ENCODE results near the gene IL3. TPM values are rescaled to one million over a fixed set of nuclear protein-coding genes. Genes with fewer than 3 reads are reported as not detected.
A peak's percentile ranks its signal among the peaks of the same experiment; 100 is the strongest.

IL3 gene
- total RNA-seq, 2 experiments from 2014 or later: 0.47 to 1.5 TPM

- peak overlapping the region; percentile 78 for H3K27ac Mint-ChIP-seq
- CTCF ChIA-PET: interaction anchor here (1.1 to 1.9 kb wide), 4 partner anchors 15 to 96 kb away, joined by 3 to 7 read pairs (median 4); no protein-coding TSS in a partner anchor
- no peaks in the 10 kb centered on the region for H3K27me3 Mint-ChIP-seq
- no peaks in the 10 kb centered on the region for H3K9me3 Mint-ChIP-seq (ENCODE audit: low read depth)
- no peaks in the 10 kb centered on the region for H3K36me3 Mint-ChIP-seq
- H3K4me1 Mint-ChIP-seq: peaks cover 57% of the 10 kb centered on the region
- DNase-seq (no peak), ATAC-seq (peak; percentile 66)
- no peak overlapping the region for H3K4me3 Mint-ChIP-seq
Measured at GRCh38 chr5:132083071-132083678, 22.7 kb downstream of the IL3 start.

GRCh38 chr5:132085686-132086085 is 25.2 kb downstream of the IL3 start:
- Mint-ChIP-seq H3K36me3 (peaks cover 2% of the 10 kb centered on the region), H3K4me1 (peaks cover 53% of the 10 kb centered on the region)

DNA sequence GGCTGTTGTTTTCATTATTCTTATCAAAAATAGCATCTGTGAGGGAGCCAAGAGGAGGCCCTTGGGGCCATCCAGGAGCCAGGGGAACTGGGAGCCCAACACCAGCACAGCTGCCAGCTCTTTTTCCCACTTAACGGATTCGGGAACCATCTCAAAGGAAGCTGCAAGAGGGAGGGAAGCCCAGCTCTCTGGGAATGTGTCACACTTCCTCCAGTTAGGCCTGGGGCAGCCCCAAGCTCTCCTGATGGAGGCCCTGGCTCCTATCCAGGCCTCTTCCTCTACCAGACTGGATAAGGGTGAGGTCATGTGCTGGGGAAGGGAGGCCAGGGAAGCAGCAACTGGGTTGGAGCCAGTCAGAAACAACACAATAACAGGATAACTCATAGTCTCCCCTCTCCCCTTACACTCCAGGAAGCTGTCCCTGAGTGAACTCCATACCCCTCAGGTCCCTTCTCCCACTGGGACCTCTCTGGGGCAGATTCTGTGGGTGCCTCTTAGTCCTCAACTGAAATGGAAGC is 25.9 kb downstream of the IL3 start:
- Mint-ChIP-seq H3K27me3 (no peaks in the 10 kb centered on the region), H3K9me3 (ENCODE audit: low read depth) (no peaks in the 10 kb centered on the region), H3K27ac (no peak overlapping the region), H3K36me3 (peaks cover 2% of the 10 kb centered on the region), H3K4me3 (no peak overlapping the region), H3K4me1 (peaks cover 53% of the 10 kb centered on the region)
- CTCF ChIA-PET: interaction anchor here (0.9 to 2.3 kb wide), 4 partner anchors 11 to 22 kb away, joined by 3 to 11 read pairs (median 4); partner anchors contain the start of gene CSF2
- ATAC-seq: no peak
- DNase-seq: no peak

More at GRCh38 chr5:132085686-132086085, 25.2 kb downstream of the IL3 start:
- ATAC-seq: no peak
- no peak overlapping the region for H3K27ac Mint-ChIP-seq
- no peaks in the 10 kb centered on the region for H3K9me3 Mint-ChIP-seq (ENCODE audit: low read depth)
- CTCF ChIA-PET: interaction anchor here (1.3 to 2.3 kb wide), 4 partner anchors 12 to 22 kb away, joined by 3 to 11 read pairs (median 4); no protein-coding TSS in a partner anchor
- no peak for DNase-seq
- no peaks in the 10 kb centered on the region for H3K27me3 Mint-ChIP-seq
- no peak overlapping the region for H3K4me3 Mint-ChIP-seq

- H3K4me1 Mint-ChIP-seq: peaks cover 45% of the 10 kb centered on the region
- H3K36me3 Mint-ChIP-seq: peaks cover 2% of the 10 kb centered on the region
- DNase-seq (no peak), ATAC-seq (no peak)
- no peaks in the 10 kb centered on the region for H3K27me3 Mint-ChIP-seq
- H3K4me3 Mint-ChIP-seq: no peak overlapping the region
- CTCF ChIA-PET: interaction anchor here (0.9 to 1.4 kb wide), 4 partner anchors 10 to 22 kb away, joined by 3 to 4 read pairs (median 3); partner anchors contain the start of gene CSF2
- no peaks in the 10 kb centered on the region for H3K9me3 Mint-ChIP-seq (ENCODE audit: low read depth)
- no peak overlapping the region for H3K27ac Mint-ChIP-seq
Measured at GRCh38 chr5:132087176-132087575, 26.7 kb downstream of the IL3 start.

GRCh38 chr5:132087661-132088060 is 27.2 kb downstream of the IL3 start:
- no peak for ATAC-seq
- H3K4me1 Mint-ChIP-seq: peaks cover 40% of the 10 kb centered on the region
- no peak overlapping the region for H3K4me3 Mint-ChIP-seq
- H3K27ac Mint-ChIP-seq: no peak overlapping the region
- no peak for DNase-seq
- H3K27me3 Mint-ChIP-seq: no peaks in the 10 kb centered on the region
- H3K36me3 Mint-ChIP-seq: peaks cover 2% of the 10 kb centered on the region
- CTCF ChIA-PET: interaction anchor here (0.8 to 1.4 kb wide), 4 partner anchors 10 to 140 kb away, joined by 3 to 4 read pairs (median 3); partner anchors contain the start of gene P4HA2
- H3K9me3 Mint-ChIP-seq (ENCODE audit: low read depth): no peaks in the 10 kb centered on the region

- CTCF ChIA-PET: interaction anchor here (1.2 to 1.8 kb wide), 3 partner anchors 9 to 26 kb away, joined by 3 to 6 read pairs (median 4); no protein-coding TSS in a partner anchor
- Mint-ChIP-seq H3K27me3 (no peaks in the 10 kb centered on the region), H3K4me3 (no peak overlapping the region), H3K36me3 (peaks cover 2% of the 10 kb centered on the region), H3K4me1 (peaks cover 25% of the 10 kb centered on the region), H3K9me3 (ENCODE audit: low read depth) (no peaks in the 10 kb centered on the region), H3K27ac (no peak overlapping the region)
- ATAC-seq: no peak
- DNase-seq: no peak
Measured at GRCh38 chr5:132089363-132089762, 28.9 kb downstream of the IL3 start.

DNA sequence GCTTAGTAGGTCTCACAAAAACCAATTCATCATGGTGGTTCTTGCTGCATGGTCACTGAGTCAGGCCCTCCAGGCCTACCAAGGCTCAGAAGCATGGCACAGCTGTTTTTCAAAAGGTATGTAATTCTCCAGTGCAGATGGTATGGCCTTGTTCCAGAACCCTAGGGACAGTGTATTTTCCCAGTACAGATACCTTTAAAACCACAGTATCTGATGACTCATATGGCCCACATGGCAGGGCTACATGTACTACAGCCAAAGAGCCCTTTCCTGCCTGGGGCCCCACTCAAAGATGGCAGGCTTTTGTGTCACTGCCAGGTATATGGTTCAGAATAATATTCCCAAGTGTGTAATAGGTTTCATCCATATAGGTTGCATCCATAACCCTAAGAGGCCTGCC is 29.7 kb downstream of the IL3 start:
- Mint-ChIP-seq H3K27me3 (no peaks in the 10 kb centered on the region), H3K4me1 (peaks cover 25% of the 10 kb centered on the region), H3K4me3 (no peak overlapping the region), H3K27ac (no peak overlapping the region), H3K9me3 (ENCODE audit: low read depth) (no peaks in the 10 kb centered on the region), H3K36me3 (peaks cover 2% of the 10 kb centered on the region)
- CTCF ChIA-PET: interaction anchor here (1.8 kb wide), 1 partner anchor 12 kb away, joined by 6 read pairs; no protein-coding TSS in a partner anchor
- ATAC-seq (peak; percentile 72), DNase-seq (no peak)

DNA sequence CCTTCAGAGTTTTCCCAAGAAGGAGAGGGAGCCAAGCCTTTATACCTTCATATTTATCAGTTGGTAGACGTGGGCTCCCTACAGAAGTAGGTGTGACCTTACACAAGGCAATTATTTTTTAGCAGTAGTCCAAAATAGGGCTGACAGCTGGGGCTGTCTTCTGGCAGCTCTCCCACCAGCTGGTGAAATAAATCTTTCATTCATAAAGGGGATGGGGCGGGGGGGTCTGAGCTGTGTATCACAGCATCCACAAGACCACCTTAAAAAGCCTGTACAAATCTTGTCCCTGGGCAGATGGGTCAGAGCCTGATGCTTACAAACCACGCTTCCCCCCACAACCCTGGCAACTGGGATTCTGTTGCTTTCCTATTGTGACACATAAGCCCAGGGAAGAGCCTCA is 32.8 kb downstream of the IL3 start:
- H3K4me3 Mint-ChIP-seq: no peak overlapping the region
- no peak for DNase-seq
- H3K27ac Mint-ChIP-seq: no peak overlapping the region
- no peak for ATAC-seq
- H3K27me3 Mint-ChIP-seq: no peaks in the 10 kb centered on the region
- CTCF ChIA-PET: interaction anchor here (0.9 to 2.7 kb wide), 5 partner anchors 9 to 28 kb away, joined by 3 to 10 read pairs (median 5); no protein-coding TSS in a partner anchor
- H3K4me1 Mint-ChIP-seq: peaks cover 39% of the 10 kb centered on the region
- H3K9me3 Mint-ChIP-seq (ENCODE audit: low read depth): no peaks in the 10 kb centered on the region
- peaks cover 6% of the 10 kb centered on the region for H3K36me3 Mint-ChIP-seq

DNA sequence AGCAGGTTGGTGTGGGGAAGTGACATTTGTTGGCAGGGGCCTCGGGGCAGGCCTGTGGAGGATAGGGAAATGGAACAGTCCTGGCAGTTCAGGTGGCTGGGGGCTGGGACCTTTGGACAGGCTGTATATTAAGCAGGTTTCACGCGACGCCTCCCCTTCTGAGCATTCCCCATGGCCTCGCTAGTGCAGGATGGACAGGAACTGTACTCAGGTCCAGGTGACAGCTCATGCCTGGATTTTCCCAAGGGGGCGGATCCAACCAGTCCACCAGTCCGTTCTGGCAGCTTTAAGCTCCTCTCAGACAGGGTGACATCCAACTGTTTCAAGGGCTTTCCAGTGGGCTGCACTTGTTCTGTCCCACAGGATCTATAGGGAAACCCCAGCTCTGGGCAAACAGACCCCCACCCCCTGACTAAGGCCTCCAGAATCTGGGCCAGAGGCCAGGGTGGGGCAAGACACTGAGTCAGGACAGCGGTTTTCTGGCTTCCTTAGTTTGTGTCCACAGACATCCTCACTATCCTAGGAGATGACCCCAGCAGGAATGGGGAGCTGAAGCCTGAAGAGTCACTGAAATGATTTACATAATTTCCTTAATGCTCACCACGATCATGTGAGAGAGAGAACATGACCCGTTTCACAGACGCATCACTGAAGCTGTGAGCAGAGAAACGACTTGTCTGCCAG is 34.1 kb downstream of the IL3 start:
- no peak overlapping the region for H3K27ac Mint-ChIP-seq
- CTCF ChIA-PET: interaction anchor here (1.2 to 2.7 kb wide), 3 partner anchors 14 to 29 kb away, joined by 3 to 10 read pairs (median 3); no protein-coding TSS in a partner anchor
- peaks cover 49% of the 10 kb centered on the region for H3K4me1 Mint-ChIP-seq
- no peak for DNase-seq
- peaks cover 5% of the 10 kb centered on the region for H3K36me3 Mint-ChIP-seq
- no peaks in the 10 kb centered on the region for H3K27me3 Mint-ChIP-seq
- no peak for ATAC-seq
- no peak overlapping the region for H3K4me3 Mint-ChIP-seq
- no peaks in the 10 kb centered on the region for H3K9me3 Mint-ChIP-seq (ENCODE audit: low read depth)

DNA sequence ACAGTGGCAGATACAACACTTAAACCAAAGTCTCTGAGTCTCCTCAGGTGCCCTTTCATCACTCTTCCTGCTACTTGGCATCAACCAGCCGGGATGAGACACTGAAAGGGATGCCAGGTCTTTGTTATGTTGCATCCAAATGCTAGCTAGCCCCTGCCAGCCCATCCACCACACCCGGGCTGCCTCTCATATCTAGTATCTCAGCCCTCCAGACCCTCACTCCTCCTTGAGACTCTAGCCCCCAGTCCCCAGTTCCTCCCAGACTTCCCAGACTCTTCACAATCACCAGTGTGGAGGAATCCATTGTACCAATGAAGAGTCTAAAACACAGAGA is 34.6 kb downstream of the IL3 start:
- H3K4me3 Mint-ChIP-seq: no peak overlapping the region
- DNase-seq (no peak), ATAC-seq (no peak)
- peaks cover 5% of the 10 kb centered on the region for H3K36me3 Mint-ChIP-seq
- H3K27ac Mint-ChIP-seq: no peak overlapping the region
- H3K9me3 Mint-ChIP-seq (ENCODE audit: low read depth): no peaks in the 10 kb centered on the region
- peaks cover 50% of the 10 kb centered on the region for H3K4me1 Mint-ChIP-seq
- no peaks in the 10 kb centered on the region for H3K27me3 Mint-ChIP-seq
- CTCF ChIA-PET: interaction anchor here (1.2 to 2.7 kb wide), 2 partner anchors 14 to 30 kb away, joined by 3 to 10 read pairs; no protein-coding TSS in a partner anchor

DNA sequence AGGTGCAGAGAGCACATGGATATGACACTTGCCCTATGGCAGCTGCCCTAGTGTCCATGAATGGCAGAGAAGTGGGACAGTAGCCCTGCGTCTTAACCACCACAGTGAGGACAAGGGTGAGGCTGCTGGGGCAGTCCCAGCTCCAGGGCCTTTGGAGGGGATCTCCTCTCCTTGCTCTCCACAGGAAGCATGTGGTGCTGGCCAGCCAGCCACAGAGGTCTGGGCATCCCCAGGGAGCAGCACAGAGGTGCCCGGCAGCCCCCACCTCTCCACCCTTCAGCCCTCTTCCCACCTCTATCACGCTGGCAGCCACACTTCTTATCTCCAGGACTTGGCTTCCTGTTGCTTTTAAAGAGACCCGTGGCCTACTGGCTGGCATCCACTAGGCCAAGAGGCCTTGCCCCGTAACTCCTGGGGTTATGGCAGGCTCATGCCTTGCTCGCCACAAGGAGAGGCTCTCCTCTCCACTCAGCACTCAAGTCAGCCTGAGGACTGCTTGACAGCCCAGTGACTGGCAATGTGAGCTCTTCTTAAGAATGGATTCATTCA is 35.0 kb downstream of the IL3 start:
- DNase-seq: peak; percentile 36
- ATAC-seq: no peak

GRCh38 chr5:132096904-132097303 is 36.4 kb downstream of the IL3 start:
- no peaks in the 10 kb centered on the region for H3K9me3 Mint-ChIP-seq (ENCODE audit: low read depth)
- H3K27ac Mint-ChIP-seq: no peak overlapping the region
- no peak for DNase-seq

More for the DNA sequence above, 35.0 kb downstream of the IL3 start:
- CTCF ChIA-PET: interaction anchor here (2.7 to 3.1 kb wide), 2 partner anchors 15 to 31 kb away, joined by 10 to 15 read pairs; no protein-coding TSS in a partner anchor
- Mint-ChIP-seq H3K4me1 (peaks cover 50% of the 10 kb centered on the region), H3K27ac (no peak overlapping the region), H3K36me3 (peaks cover 5% of the 10 kb centered on the region), H3K9me3 (ENCODE audit: low read depth) (no peaks in the 10 kb centered on the region), H3K27me3 (no peaks in the 10 kb centered on the region), H3K4me3 (no peak overlapping the region)

GRCh38 chr5:132098151-132098594 is 37.7 kb downstream of the IL3 start:
- H3K9me3 Mint-ChIP-seq (ENCODE audit: low read depth): no peaks in the 10 kb centered on the region
- H3K4me3 Mint-ChIP-seq: no peak overlapping the region
- peaks cover 74% of the 10 kb centered on the region for H3K4me1 Mint-ChIP-seq
- H3K27ac Mint-ChIP-seq: peak overlapping the region; percentile 76
- H3K27me3 Mint-ChIP-seq: no peaks in the 10 kb centered on the region
- CTCF ChIA-PET: interaction anchor here (0.9 to 3.1 kb wide), 7 partner anchors 10 to 509 kb away, joined by 3 to 15 read pairs (median 4); no protein-coding TSS in a partner anchor
- ATAC-seq (peak; percentile 20), DNase-seq (no peak)
- H3K36me3 Mint-ChIP-seq: peaks cover 5% of the 10 kb centered on the region

More at GRCh38 chr5:132096904-132097303, 36.4 kb downstream of the IL3 start:
- Mint-ChIP-seq H3K36me3 (peaks cover 5% of the 10 kb centered on the region), H3K4me3 (no peak overlapping the region), H3K4me1 (peaks cover 62% of the 10 kb centered on the region), H3K27me3 (no peaks in the 10 kb centered on the region)
- no peak for ATAC-seq
- CTCF ChIA-PET: interaction anchor here (0.6 to 3.1 kb wide), 6 partner anchors 10 to 83 kb away, joined by 3 to 15 read pairs (median 4); no protein-coding TSS in a partner anchor

Data from activated CD8-positive, alpha-beta memory T cell treated with anti-CD3 and anti-CD28 coated beads, Interleukin-2, amount 10 ng/mL, durations not matched to agents 7 days and 5 days (primary cell).